ENCODE measurements around the gene INO80B. TPM values are rescaled to one million over a fixed set of nuclear protein-coding genes. Genes with fewer than 3 reads are reported as not detected.

INO80B gene
- total and polyA plus RNA-seq, 2 donors (not counting 1 experiment from before 2014, with no cell fraction given): 30.4 to 78.6 TPM

- Histone ChIP-seq H3K9me3 (ENCODE audit: control extremely low read depth in 1 of 3, control insufficient read depth in 2 of 3, insufficient read depth in 1 of 3, low read length in 2 of 3) (peaks cover 0 to 31% (median 0%) of the 10 kb centered on the region in 3 donors), H3K4me2 (replicated peaks; ENCODE audit: low read depth, low read length, poor library complexity, severe bottlenecking) (peak within 1 kb of the TSS; percentile 91), H3K79me2 (ENCODE audit: control insufficient read depth, insufficient read depth, low read length) (no peaks in the 10 kb centered on the region), H3K4me3 (ENCODE audit: control extremely low read depth in 1 of 5, extremely low read depth in 1 of 5, insufficient read depth in 1 of 5, low read depth in 2 of 5, low read length in 4 of 5) (peak within 1 kb of the TSS; percentile 26 to 69 (median 38)), H3K4me1 (ENCODE audit: control insufficient read depth in 2 of 2, insufficient read depth in 2 of 2, low read length in 2 of 2) (peaks cover 49 to 54% of the 10 kb centered on the region in 2 donors), H2AFZ (ENCODE audit: insufficient read depth, low read depth, low read length, poor library complexity, severe bottlenecking) (peak within 1 kb of the TSS; percentile 64), H3K9ac (ENCODE audit: low read length) (peak within 1 kb of the TSS; percentile 70), H3K36me3 (replicated peaks in 1 of 2; ENCODE audit: control extremely low read depth in 1 of 2, control insufficient read depth in 1 of 2, extremely low read depth in 1 of 2, insufficient read depth in 2 of 2, low read length in 1 of 2) (peaks cover 0 to 2% of the 10 kb centered on the region in 2 experiments), H3K27me3 (replicated peaks in 1 of 4; ENCODE audit: control extremely low read depth in 1 of 4, control insufficient read depth in 3 of 4, insufficient read depth in 4 of 4, low read length in 3 of 4) (peaks cover 0 to 74% (median 38%) of the 10 kb centered on the region in 4 experiments), H3K27ac (ENCODE audit: low read length in 2 of 2) (no peak within 1 kb of the TSS), H4K20me1 (ENCODE audit: control insufficient read depth, insufficient read depth, low read length, poor library complexity, severe bottlenecking) (no peaks in the 10 kb centered on the region)
- CTCF ChIA-PET: interaction anchor here (1.7 to 3.0 kb wide), 2 partner anchors 14 to 87 kb away, joined by 4 to 11 read pairs; no protein-coding TSS in a partner anchor
- Mint-ChIP-seq H3K27me3 (peaks cover 57% of the 10 kb centered on the region), H3K9me3 (ENCODE audit: insufficient read depth) (no peaks in the 10 kb centered on the region), H3K27ac (peak within 1 kb of the TSS; percentile 64), H3K4me3 (peak within 1 kb of the TSS; percentile 92), H3K4me1 (peaks cover 52% of the 10 kb centered on the region)
- 5% methylated on average over 59 of the region's 65 CpGs for WGBS (ENCODE audit: insufficient coverage)
- POLR2A ChIA-PET: interaction anchor here (0.6 to 1.9 kb wide), 4 partner anchors 8 to 124 kb away, joined by 3 to 7 read pairs (median 4); partner anchors contain the start of gene PCGF1
- TF ChIP-seq, protein P1, sequence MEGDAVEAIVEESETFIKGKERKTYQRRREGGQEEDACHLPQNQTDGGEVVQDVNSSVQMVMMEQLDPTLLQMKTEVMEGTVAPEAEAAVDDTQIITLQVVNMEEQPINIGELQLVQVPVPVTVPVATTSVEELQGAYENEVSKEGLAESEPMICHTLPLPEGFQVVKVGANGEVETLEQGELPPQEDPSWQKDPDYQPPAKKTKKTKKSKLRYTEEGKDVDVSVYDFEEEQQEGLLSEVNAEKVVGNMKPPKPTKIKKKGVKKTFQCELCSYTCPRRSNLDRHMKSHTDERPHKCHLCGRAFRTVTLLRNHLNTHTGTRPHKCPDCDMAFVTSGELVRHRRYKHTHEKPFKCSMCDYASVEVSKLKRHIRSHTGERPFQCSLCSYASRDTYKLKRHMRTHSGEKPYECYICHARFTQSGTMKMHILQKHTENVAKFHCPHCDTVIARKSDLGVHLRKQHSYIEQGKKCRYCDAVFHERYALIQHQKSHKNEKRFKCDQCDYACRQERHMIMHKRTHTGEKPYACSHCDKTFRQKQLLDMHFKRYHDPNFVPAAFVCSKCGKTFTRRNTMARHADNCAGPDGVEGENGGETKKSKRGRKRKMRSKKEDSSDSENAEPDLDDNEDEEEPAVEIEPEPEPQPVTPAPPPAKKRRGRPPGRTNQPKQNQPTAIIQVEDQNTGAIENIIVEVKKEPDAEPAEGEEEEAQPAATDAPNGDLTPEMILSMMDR (IDR thresholded peaks at IDR 0.05): no peak
- peak; percentile 81 for TF ChIP-seq EZH2 (IDR thresholded peaks at IDR 0.05; ENCODE audit: borderline replicate concordance, insufficient read depth, low read depth, low read length, poor library complexity, severe bottlenecking)
- intact Hi-C loops (cut with micrococcal nuclease): loop anchor here (5.0 kb wide), 1 partner anchor 33 kb away; no protein-coding TSS in a partner anchor
- DNase-seq (peak; percentile 61), ATAC-seq (ENCODE audit: low read depth) (no peak)
Measured at GRCh38 chr2:74499267-74499939, 44.5 kb downstream of the INO80B start, which contains the start of gene LBX2. LBX2 (minus strand) TSS chr2:74499603; CDS start chr2:74499537, 66 bp downstream.

Data from B cell (primary cell).